K562 (cell line): ENCODE measurements around the gene SYNGR4. TPM values are rescaled to one million over a fixed set of nuclear protein-coding genes. Genes with fewer than 3 reads are reported as not detected.

ENCODE experiments used
- ATAC-seq: fragments of 200-7000 bp; cut with Tn5 transposase; 3 replicates; pipeline ENCODE4 v1.9.1; 2020; ENCODE audit warnings: moderate library complexity
- BruUV-seq: library from RNA; stranded (reverse); fragments of 400-500 nt; replicated peaks from 2 replicates; lab custom pipeline; 2021; lab: Mats Ljungman, UMichigan
- CTCF ChIA-PET: fragments of 300-600 bp; formaldehyde crosslinking; extraction: SDS; loops from one replicate; lab custom pipeline; 2021; ENCODE audit warnings: low intra/inter-chr PET ratio; lab: Yijun Ruan, JAX
- POLR2A ChIA-PET: fragments of 300-600, 350-650 bp; sonication (Branson Sonifier 250); formaldehyde crosslinking; extraction: SDS; loops from one replicate; lab custom pipeline; 2021; ENCODE audit warnings: antibody characterized with exemption, inconsistent platforms; lab: Yijun Ruan, JAX
- DNase-seq, 4 experiments: peaks; one replicate each; pipeline versions ENCODE4 v3.0.0 to v3.0.0-alpha.2; 2011 to 2018; ENCODE audit warnings: low spot score in 3 of 4, mixed read lengths in 3 of 4; ENCODE audit errors: extremely low read depth in 1 of 4
- FAIRE-seq: peaks from 2 replicates; lab custom pipeline; 2011; peaks lifted over from hg19 to GRCh38; lab: Jason Lieb, UNC
- H2AFZ ChIP-seq: 2 replicates; pipeline ENCODE4 v1.6.0; 2011; ENCODE audit warnings: low read depth, low read length, control low read depth, inconsistent platforms
- H3K27ac ChIP-seq: fragments of 200-600 bp; 3 replicates; pipeline ENCODE4 v1.8.0; 2011; ENCODE audit warnings: low read depth, mild to moderate bottlenecking, control low read depth, inconsistent platforms, low read length, moderate library complexity, mixed read lengths; ENCODE audit errors: extremely low read depth
- H3K27me3 ChIP-seq, 2 experiments: fragments of 300-600 bp in 1 of 2; 2 replicates in 1 of 2; 3 replicates in 1 of 2; pipeline versions ENCODE4 v1.6.0 to v1.8.0; 2011; ENCODE audit warnings: inconsistent platforms in 2 of 2, low read length in 2 of 2, mild to moderate bottlenecking in 1 of 2, mixed read lengths in 1 of 2, moderate library complexity in 1 of 2; ENCODE audit not compliant: control insufficient read depth in 2 of 2, insufficient read depth in 2 of 2
- H3K36me3 ChIP-seq: fragments of 300-600 bp; 3 replicates; pipeline ENCODE4 v1.8.0; 2011; ENCODE audit warnings: mild to moderate bottlenecking, low read length, inconsistent platforms; ENCODE audit not compliant: control insufficient read depth, insufficient read depth
- H3K4me1 ChIP-seq, 2 experiments: fragments of 200-600 bp in 1 of 2; replicated peaks in 1 of 2; 2 replicates in 1 of 2; 3 replicates in 1 of 2; pipeline versions ENCODE4 v1.5.1 to v1.8.0; 2011; ENCODE audit warnings: inconsistent platforms in 2 of 2, low read length in 2 of 2, mild to moderate bottlenecking in 1 of 2, mixed read lengths in 1 of 2, moderate library complexity in 1 of 2; ENCODE audit not compliant: control insufficient read depth in 2 of 2, insufficient read depth in 2 of 2
- H3K4me2 ChIP-seq: 2 replicates; pipeline ENCODE4 v1.6.1; 2011; ENCODE audit warnings: low read length, control low read depth, inconsistent platforms, mixed read lengths; ENCODE audit not compliant: insufficient read depth
- H3K4me3 ChIP-seq: fragments of 200-600 bp; sonication (generic), shearing (Covaris generic); 2 replicates; pipeline ENCODE4 v1.5.1; 2016; ENCODE audit warnings: control low read depth, inconsistent platforms
- H3K79me2 ChIP-seq: fragments of 200-600 bp; 3 replicates; pipeline ENCODE4 v1.8.0; 2011; ENCODE audit warnings: low read length, inconsistent platforms; ENCODE audit not compliant: control insufficient read depth, insufficient read depth
- H3K9ac ChIP-seq, 2 experiments: 2 replicates each; pipeline versions ENCODE4 v1.6.0 to v1.6.1; 2011; ENCODE audit warnings: low read depth in 2 of 2, low read length in 2 of 2, control low read depth in 1 of 2, inconsistent platforms in 1 of 2, mild to moderate bottlenecking in 1 of 2, mixed read lengths in 1 of 2; ENCODE audit not compliant: insufficient read depth in 1 of 2
- H3K9me1 ChIP-seq: one replicate; pipeline ENCODE4 v1.6.0; 2011; ENCODE audit warnings: inconsistent platforms, mild to moderate bottlenecking, low read length, moderate library complexity; ENCODE audit not compliant: control insufficient read depth, insufficient read depth
- H3K9me3 ChIP-seq: replicated peaks from 2 replicates; pipeline ENCODE4 v1.5.1; 2011; ENCODE audit warnings: low read depth, low read length, inconsistent platforms; ENCODE audit not compliant: control insufficient read depth, insufficient read depth
- H4K20me1 ChIP-seq: replicated peaks from 2 replicates; pipeline ENCODE4 v1.6.1; 2011; ENCODE audit warnings: low read length, inconsistent platforms, mixed read lengths; ENCODE audit not compliant: control insufficient read depth, insufficient read depth
- CBX3 ChIP-seq, 2 experiments: IDR thresholded peaks; 1 replicate in 1 of 2; 2 replicates in 1 of 2; pipeline ENCODE4 v1.6.1; 2012; ENCODE audit warnings: inconsistent platforms in 2 of 2, low read length in 2 of 2, borderline replicate concordance in 1 of 2, control low read depth in 1 of 2
- CEBPG ChIP-seq, 3 experiments: fragments of 200-800 bp in 1 of 3; sonication (Bioruptor generic) in 1 of 3; sonication (generic) in 1 of 3; formaldehyde crosslinking in 1 of 3; IDR thresholded peaks in 2 of 3; conservative IDR thresholded peaks in 1 of 3; 2 replicates each; pipeline versions ENCODE4 v1.6.1 to v1.8.0; 2016 to 2022; ENCODE audit warnings: missing compliant biosample characterization in 2 of 3, missing genetic modification characterization in 2 of 3, mild to moderate bottlenecking in 1 of 3, missing genetic modification reagents in 1 of 3
- SMARCA4 ChIP-seq: fragments of 450-650 bp; IDR thresholded peaks from 2 replicates; pipeline ENCODE4 v1.6.1; 2016
- SNIP1 ChIP-seq: fragments of 450-650 bp; IDR thresholded peaks from 2 replicates; pipeline ENCODE4 v1.7.1; 2017; ENCODE audit warnings: low read depth, mild to moderate bottlenecking
- THAP12 ChIP-seq: fragments of 250-450 bp; sonication (Bioruptor Pico); IDR thresholded peaks from 2 replicates; pipeline ENCODE4 v1.9.0; 2021; ENCODE audit warnings: mild to moderate bottlenecking, inconsistent platforms
- TRIM24 ChIP-seq, 2 experiments: fragments of 450-650 bp; IDR thresholded peaks; 2 replicates each; pipeline ENCODE4 v1.6.1; 2016
- TRIM25 ChIP-seq: fragments of 450-650 bp; IDR thresholded peaks from 2 replicates; pipeline ENCODE4 v1.7.0; 2016; ENCODE audit warnings: borderline replicate concordance
- ZNF274 ChIP-seq: IDR thresholded peaks from 2 replicates; pipeline ENCODE4 v1.6.1; 2011; ENCODE audit warnings: low read depth, mild to moderate bottlenecking, low read length, moderate library complexity, borderline replicate concordance
- ZNF77 ChIP-seq: fragments of 250-450 bp; sonication (Bioruptor Pico); IDR thresholded peaks from 2 replicates; pipeline ENCODE4 v1.5.0; 2020
- WGBS: fragments of 100-300 bp; shearing (Covaris generic); methylation state at CpG from one replicate; pipeline ENCODE4 v1.1.6; 2016; ENCODE audit warnings: low coverage, mixed read lengths; ENCODE audit not compliant: insufficient coverage; ENCODE audit errors: missing lambda C conversion rate; 5-methylcytosine and 5-hydroxymethylcytosine counted together
- in situ Hi-C: fragments of 300-500 bp; cut with MboI; formaldehyde crosslinking; loops from 4 replicates; pipeline ENCODE4 v1.15.0; 2018; ENCODE audit warnings: inconsistent platforms, mixed read lengths
- intact Hi-C: fragments of 100-400 bp; cut with micrococcal nuclease; formaldehyde crosslinking; loops from 2 replicates; pipeline ENCODE4 v1.14.2; 2022
- polyA plus RNA-seq, 8 experiments: library from polyadenylated mRNA; depleted of rRNA in 4 of 8; stranded (reverse) in 5 of 8; unstranded in 3 of 8; fragments of >200 nt; fragmentation: Nextera tagmentation in 2 of 8; fragmentation: Illumina TruSeq in 1 of 8; extraction: Ambion mirVana in 2 of 8; extraction: Trizol in 1 of 8; gene quantifications; 2 replicates each; pipeline versions ENCODE4 v1.2.1 to v1.2.3, GENCODE V29; 2011 to 2014; ENCODE audit warnings: inconsistent platforms in 1 of 8, missing spikeins in 1 of 8
- total RNA-seq, 7 experiments: library from RNA; depleted of rRNA in 6 of 7; stranded (reverse); fragments of >200 nt in 6 of 7; fragmentation: Illumina TruSeq in 2 of 7; extraction: Trizol in 2 of 7; gene quantifications; 2 replicates each; pipeline versions ENCODE4 v1.2.1 to v1.2.3, GENCODE V29; 2011 to 2021; ENCODE audit warnings: low replicate concordance in 1 of 7

Gene SYNGR4
- total and polyA plus RNA-seq, 9 of the 15 experiments (the other 6 are each of a cell fraction or from before 2014, with no cell fraction given) = 0.07 to 0.14 TPM; not detected in 7

GRCh38 chr19:48355365-48355954, 8.7 kb upstream of the SYNGR4 start:
- Histone ChIP-seq H3K79me2 (no peaks in the 10 kb centered on the region), H2AFZ (no peak overlapping the region; the same call in 1 of the 2 replicates), H3K4me3 (no peak overlapping the region), H3K9me1 (no peaks in the 10 kb centered on the region), H3K36me3 (no peaks in the 10 kb centered on the region), H4K20me1 (no peaks in the 10 kb centered on the region), H3K27me3 (no peaks in the 10 kb centered on the region), H3K9ac (peak overlapping the region in 1 of 2 experiments; percentile 24; a peak in 2 of 4 replicates), H3K4me2 (no peak overlapping the region), H3K4me1 (peaks cover 9 to 13% of the 10 kb centered on the region in 2 experiments; a peak in 4 of 5 replicates), H3K9me3 (no peaks in the 10 kb centered on the region), H3K27ac (peak overlapping the region; percentile 30; the same call in 1 of the 3 replicates)
- no TSS peak for BruUV-seq
- DNase-seq (no peak), FAIRE-seq (no peak), ATAC-seq (no peak)
- CTCF ChIA-PET = no interaction called here
- WGBS = 88% methylated on average over 12 of the region's 12 CpGs
- in situ Hi-C loops = no loop called here
- POLR2A ChIA-PET = interaction anchor here (0.6 to 1.4 kb wide), 2 partner anchors 14 to 28 kb away, joined by 4 to 5 read pairs; no protein-coding TSS in a partner anchor
- TF ChIP-seq SNIP1 = no peak
- intact Hi-C loops = no loop called here

- Histone ChIP-seq H3K4me1 (peaks cover 6 to 18% of the 10 kb centered on the region in 2 experiments; a peak in 4 of 5 replicates), H3K27ac (no peak overlapping the region), H2AFZ (no peak overlapping the region), H3K36me3 (peaks cover 3% of the 10 kb centered on the region; the same call in 2 of the 3 replicates), H4K20me1 (no peaks in the 10 kb centered on the region), H3K9me3 (no peaks in the 10 kb centered on the region), H3K79me2 (peaks cover 4% of the 10 kb centered on the region; the same call in 1 of the 3 replicates), H3K9me1 (no peaks in the 10 kb centered on the region), H3K4me3 (no peak overlapping the region), H3K4me2 (no peak overlapping the region), H3K9ac (no peak overlapping the region), H3K27me3 (no peaks in the 10 kb centered on the region)
- FAIRE-seq = no peak
- ATAC-seq = no peak
- in situ Hi-C loops = no loop called here
- intact Hi-C loops = no loop called here
- ChIA-PET CTCF (no interaction called here), POLR2A (interaction anchor here (0.8 kb wide), 1 partner anchor 98 kb away, joined by 3 read pairs; no protein-coding TSS in a partner anchor)
- no peak for DNase-seq
- BruUV-seq = no TSS peak
- 86% methylated on average over 4 of the region's 5 CpGs for WGBS
- TF ChIP-seq TRIM25 (no peak), ZNF274 (no peak), TRIM24 (IDR thresholded peaks at IDR 0.05) (no peak), THAP12 (no peak), CEBPG (CRISPR knock-in tag; IDR thresholded peaks at IDR 0.05) (no peak), CEBPG (tag; conservative IDR thresholded peaks at IDR 0.05 in 1 of 2, IDR thresholded peaks at IDR 0.05 in 1 of 2) (no peak), CBX3 (IDR thresholded peaks at IDR 0.05; ENCODE audit: borderline replicate concordance in 1 of 2, low read length in 2 of 2) (no peak), ZNF77 (no peak), SMARCA4 (no peak)
These were observed 5.0 kb upstream of the SYNGR4 start for GRCh38 chr19:48359123-48359522.
